COLO668 (cell line): ENCODE data around the gene EMD.
"Not testable (repeated sequence)": the region's sequence is repeated elsewhere in the genome, so short reads cannot be mapped to it uniquely, and the experiment has no call there.

Experiments used
- DNase-seq: peaks from one replicate; lab custom pipeline; 2025; ENCODE audit not compliant: unreplicated experiment; lab: John Stamatoyannopoulos, UW

The EMD gene

DNA sequence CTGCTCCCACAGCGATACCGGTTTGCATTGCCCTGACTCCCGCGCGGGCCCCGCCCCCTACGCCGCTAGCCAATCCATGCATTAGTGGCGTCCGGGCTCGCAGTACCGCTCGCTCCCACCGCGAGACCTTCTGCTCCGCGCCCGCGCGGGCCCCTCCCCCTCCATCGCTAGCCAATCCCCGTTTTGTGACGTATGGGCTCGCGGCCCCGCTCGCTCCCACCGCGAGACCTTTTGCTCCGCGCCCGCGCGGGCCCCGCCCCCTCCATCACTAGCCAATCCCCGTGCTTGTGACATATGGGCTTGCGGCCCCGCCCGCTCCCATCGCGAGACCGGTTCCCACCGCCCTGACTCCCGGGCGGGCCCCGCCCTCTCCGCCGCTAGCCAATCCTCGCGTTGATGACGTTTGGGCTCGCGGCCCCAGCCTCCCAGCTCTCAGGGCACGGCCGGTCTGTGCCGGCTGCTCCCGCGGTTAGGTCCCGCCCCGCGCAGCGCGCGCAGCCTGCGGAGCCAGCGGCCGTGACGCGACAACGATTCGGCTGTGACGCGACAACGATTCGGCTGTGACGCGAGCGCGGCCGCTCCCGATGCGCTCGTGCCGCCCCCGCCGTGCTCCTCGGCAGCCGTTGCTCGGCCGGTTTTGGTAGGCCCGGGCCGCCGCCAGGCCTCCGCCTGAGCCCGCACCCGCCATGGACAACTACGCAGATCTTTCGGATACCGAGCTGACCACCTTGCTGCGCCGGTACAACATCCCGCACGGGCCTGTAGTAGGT, at the start of gene EMD:
Gene EMD (plus strand): TSS at position 497 of the 770 bp plus-strand sequence. CDS start 190 bp downstream, at position 687.
- peak; percentile 100 for DNase-seq

DNA sequence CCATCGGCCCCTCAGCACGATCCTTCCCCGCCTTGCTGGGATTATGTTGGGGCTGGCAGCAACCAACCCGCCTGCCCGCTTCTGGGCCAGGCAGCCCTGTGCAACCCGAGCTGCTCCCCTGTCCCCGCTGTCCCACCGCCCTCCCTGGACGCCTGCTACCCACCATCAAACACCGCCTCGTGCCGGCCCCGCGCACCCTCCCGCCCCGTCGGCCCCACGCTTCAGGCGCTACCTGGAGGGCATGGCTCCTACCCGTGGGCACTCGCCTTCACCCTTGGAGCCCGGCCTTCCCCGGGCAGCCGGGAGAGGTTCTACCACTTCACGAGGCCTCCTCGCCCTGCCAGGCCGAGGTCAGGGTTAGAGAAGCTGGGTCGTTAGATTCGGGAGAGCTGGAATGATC, 46.5 kb upstream of the EMD start:
- no peak for DNase-seq

DNA sequence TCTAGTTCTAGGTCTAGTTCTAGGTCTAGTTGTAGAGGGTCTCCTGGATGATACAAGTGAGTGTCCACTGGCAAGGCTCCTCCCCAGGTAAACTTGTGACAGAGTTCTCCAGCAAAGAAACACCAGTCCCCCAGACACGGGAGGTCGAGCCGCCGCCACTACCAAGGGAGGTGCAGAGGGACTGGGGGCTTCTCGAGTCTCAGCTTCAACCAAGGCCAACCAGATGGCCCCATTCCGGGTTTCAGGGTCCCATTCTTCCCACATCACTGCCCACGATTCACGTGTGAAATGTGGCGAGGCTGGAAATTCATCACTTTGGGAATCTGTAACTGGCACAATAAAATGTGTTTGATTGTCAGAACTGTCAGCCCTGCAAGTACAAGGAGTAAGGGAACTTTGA, 46.0 kb upstream of the EMD start:
- no peak for DNase-seq

DNA sequence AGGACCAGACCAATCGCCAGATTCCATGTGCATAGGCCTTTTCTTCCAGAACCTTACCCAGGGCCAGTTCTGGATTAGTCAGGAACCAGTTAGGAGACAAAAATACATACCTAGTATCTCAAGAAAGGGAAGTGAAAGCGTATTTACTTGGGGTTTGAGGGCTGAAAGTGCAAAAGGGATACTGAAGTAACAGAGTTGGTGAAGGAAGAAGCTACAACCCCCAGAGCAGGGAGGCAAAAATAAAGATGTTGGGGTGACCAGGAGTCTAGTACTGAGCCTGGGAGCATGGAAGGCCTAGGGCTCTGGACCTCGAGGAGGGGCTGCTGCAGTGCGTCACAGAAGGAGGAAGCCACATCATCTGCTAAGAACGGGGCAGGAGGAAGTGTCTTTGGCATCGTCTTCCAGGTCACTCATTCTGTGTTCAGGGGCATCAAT, 45.2 kb upstream of the EMD start:
- DNase-seq = no peak

DNA sequence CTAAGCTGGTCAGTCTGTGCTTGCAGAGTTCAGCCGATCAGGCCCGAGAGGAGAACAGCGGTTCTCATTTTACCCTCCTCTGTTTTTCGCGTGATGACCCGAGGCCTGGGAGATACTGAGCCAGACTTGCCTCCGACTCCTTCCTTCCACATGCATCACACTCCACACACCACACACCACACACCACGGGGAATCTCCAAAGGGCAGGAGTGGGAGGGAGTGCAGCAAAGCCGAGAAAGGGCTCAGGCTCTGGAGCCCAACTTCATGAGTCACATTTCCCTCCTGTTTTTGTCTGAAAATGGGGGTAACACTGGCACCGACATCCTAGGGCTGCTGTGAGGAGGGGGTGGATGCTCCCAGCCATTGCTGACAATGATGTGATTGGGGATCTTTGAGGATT, 44.6 kb upstream of the EMD start:
- no peak for DNase-seq

DNA sequence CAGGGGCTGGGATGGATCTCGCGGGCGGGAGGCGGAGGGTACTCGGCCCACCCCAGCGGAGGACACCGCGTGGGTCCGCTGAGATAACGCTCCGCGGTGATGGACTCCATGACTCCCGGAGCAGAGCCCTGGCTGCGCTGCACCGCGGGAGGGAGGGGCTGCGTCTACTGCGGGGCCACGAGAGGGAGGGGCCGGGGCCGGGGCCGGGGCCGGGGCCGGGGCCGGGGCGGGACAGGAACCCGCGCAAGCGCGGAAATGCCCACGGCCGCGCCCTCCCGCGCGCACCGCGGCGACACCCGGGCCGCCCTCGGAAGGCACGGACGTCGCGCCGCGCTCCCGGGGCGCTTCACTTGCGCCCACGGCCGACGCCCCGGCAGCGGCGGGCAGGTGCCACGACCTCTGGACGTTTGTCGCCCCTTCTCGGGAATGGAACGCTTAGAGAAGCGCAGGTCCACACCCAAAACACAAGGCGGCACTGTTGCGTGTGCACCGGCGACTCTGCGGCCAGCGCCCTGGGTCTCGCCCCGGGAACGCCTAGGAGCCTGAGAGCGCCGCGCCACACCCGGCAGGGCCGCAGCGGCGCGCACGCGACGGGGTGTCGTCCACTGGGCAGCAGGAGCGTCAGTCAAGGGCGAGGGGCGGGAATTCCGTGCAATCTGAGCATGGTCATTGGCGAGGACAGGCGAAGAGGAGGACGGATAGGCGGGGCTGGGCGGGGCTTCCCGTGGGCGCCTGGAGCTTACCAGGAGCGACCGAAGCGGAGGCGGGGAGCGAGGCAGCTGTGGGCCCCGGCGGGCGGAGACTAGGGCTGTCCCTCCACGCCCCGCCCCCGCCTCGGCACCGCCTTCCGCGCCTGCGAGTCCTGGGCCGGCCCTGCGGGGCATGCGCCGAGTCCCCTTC, 37.4 kb upstream of the EMD start:
- not testable (repeated sequence) for DNase-seq

DNA sequence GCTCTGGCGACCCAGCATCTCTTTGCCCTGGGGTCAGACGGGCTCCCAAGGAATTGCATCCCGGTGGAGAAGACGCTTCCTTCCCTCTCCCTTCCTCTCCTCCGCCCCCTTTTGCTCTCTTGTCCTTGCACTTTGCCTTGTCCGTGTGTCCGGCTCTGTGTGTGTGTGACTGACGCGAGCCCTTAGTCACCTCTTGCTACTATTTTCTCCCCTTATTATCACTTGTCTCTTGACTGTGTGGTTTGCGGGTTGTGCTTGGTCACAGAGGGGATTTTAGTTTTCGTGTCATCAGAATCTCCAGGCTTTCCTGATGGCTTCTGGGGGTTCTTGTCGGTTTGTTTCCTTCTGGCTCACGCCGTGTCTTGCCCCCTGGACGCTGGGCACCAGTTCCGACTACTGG, 36.0 kb upstream of the EMD start:
- not testable (repeated sequence) for DNase-seq

DNA sequence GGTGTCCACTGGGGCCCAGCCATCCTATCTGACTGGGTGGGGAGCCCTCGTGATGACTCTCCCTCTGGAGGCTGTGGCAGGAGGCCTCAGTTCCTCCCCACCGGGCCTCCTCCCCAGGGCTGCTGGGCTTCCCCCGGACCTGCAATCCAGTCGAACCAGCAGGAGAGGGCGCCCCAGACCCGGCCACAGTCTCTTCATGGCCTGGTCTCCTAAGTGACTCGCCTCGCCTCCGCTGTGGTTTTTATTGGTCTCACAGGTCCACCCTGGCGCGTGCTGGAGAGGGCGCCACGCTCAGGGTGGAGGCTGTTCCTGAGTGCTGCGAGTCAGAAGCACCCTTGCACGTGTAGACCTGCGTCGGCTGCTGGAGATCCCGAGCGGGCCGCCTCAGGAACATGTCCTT, 35.5 kb upstream of the EMD start:
- not testable (repeated sequence) for DNase-seq

DNA sequence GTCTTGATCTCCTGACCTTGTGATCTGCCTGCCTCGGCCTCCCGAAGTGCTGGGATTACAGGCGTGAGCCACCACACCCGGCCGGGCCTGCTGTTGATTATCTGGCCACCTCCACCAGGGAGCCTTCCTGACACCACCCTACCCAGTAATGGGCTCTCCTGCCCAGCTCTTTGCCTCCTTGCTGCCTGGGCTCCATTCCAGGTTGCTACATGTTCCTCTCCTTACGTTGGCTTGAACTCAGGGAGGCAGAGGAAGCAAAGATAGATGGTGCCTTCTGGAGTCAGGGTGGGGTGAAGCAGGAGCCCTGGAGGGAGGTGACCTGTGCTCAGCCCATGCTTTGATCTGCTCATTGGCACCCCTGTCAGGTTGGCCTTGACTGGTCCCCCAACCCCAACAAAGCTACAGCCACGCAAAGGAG, 31.0 kb upstream of the EMD start:
- DNase-seq = no peak

DNA sequence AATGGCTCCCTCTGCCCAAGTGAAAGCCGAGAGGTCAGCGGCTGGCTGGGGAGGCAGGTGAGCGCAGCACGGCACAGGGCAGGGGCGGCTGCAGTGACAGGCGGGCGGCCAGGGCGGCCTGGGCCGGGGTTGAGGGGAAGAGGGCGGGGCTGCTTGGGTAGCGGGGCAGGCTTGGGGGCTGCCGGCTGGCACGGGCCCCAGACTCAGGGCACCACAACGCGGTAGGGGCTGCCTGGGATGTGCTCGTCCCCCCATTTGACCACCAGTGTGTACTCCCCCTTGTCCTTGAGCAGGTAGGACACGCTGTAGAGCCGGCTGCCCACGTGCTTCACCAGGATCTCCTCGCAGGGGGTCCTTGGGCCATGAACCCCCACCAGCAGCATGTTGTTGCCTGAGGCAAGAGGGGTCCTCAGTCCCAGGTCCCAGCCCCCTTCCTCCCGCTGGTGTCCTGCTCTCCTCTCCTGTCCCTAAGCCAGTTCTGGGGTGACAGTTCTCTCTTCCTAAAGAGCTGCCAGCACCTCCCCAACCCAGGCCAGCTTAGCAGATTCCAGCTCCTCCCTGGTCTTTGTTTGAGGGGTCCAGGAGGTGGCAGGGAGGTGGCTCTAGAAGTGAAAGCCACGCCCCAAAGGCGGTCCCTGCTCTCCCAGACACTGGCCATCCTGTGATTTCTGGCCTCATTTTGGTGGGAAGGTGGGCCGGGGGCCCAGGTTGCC, 30.3 kb upstream of the EMD start:
- DNase-seq = no peak

DNA sequence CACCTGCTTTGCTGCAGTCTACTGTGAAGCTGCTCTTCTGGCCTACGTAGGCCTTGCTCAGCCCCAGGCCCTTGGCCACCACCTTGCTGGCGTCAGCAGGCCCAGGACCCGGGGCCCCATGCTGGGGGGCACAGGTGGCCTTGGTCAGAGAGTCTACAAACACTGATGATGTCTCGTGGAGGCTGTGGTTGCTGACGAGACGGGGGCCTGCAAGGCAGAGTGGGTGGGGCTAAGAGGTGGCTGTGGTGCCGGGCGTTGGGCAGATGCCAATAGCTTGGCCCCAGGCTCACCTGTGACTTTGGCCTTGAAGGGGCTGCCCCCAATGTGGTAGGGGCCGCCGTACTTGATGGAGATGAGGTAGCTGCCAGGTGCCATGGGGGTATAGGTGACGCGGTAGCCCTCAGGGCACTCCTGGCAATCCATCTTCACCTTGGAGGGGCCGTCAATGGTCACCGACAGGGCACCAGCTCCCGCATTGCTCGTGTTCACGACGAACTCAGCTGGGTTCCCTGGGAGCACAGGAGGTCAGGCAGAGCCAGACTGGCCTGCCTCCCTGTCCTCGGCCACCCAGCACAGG, 29.6 kb upstream of the EMD start:
- no peak for DNase-seq

DNA sequence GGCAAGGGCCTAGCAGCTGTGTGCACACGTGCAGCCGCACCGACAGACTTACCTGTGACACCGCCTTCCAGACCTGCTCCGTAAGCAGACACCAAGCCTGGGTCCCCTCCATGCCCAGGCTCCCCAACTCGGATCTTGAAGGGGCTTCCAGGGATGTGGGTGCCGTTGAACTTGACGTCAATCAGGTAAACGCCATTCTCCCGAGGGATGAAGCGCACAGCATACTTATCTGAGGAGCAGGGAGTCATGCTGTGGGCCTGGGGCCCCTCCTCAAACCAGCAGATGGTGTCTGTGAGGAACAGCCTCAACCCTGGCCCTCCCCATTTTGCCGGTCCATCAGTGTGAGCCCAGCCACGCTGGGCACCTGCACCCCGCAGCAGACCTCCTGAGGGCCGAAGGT, 29.1 kb upstream of the EMD start:
- no peak for DNase-seq

DNA sequence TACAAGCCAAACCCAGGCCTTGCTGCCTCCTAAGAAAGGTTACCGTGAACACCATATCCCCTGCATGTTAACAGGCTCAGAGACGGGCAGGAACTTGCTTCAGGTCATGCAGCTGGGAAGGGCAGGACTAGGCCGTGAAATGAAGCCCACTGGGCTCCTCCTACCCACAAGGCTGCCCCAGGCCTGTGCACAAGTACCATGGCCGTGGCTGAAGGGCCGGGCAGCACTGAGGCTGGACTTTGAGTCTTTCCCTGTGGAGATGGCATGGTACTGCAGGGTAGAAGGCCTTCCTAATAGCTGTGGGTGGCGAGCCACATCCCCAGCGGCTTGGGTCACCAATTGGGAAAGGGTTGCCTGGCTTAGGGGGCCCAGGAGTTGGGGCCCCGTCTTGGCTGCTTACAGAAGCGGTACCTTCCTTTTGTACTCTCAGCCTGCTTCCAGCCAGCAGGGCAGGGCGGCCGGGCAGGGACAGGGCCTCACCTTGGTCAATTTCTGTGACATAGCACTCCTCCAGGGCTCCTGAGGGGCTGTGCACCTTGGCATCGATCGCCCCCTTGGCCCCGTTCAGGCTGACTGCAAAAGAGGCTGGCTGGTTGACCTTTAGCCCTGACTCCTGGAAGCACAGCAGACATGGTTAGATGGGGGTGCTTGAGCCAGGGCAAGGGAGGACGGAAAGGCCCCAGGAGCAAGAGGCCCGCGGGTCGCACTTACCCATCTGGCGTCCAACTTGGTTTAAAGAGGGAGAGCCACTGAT, 28.5 kb upstream of the EMD start:
- DNase-seq = no peak

DNA sequence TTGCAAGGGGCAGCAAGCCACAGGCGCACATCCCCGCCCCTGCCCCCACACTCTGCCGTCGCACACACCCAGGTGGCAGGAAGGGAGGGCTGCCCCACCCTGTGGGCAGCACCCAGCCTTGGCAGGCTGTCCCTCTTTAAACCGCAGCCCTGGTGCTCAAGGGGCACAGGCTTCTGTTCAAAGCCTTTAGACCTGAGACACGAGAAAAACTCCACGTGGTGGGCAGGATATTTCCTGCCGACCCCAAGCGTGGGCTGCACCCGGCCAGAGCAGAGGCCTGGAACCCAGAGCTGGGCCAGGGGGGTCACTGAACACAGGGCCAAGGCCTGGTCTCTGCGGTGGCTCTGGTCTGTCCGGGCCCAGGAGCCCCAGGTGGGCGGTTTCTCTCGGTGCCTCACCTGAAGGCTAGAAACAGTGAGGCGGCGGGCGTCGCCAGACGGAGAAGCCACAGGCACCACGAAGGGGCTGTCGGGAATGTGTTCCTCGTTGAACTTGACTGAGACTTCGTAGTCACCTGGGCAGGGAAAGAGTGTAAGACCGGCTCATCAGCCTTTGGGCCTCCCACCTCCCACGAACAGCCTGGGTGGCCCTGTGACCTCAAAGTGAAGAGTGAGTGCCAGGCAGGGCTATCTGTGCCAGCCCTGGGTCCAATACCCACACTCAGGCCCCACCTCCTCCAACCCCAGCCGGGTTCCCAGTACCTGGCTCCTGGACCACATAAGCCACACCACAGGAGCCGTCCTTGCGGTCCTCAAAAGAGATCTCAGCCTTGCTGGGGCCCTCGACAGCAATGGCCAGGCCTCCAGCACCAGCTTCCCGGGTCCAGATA, 27.7 kb upstream of the EMD start:
- no peak for DNase-seq

DNA sequence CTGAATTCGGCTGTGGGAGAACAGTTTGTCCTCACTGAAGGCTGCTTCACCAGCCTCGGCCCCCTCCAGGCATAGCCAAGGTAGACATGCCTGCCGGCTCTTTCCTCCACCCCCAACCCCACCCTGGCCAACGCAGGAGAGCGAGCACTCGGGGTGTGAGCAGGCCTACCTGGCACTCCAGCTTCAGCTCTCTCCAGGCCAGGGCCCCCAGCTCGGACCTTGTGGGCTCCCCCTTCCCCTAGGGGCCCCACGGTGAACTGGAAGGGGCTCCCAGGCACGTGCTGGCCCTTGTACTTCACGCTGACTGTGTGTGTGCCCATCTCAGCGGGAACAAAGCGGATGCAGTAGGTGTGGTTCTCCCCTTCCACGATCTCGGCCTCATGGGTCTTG, 27.1 kb upstream of the EMD start:
- no peak for DNase-seq

DNA sequence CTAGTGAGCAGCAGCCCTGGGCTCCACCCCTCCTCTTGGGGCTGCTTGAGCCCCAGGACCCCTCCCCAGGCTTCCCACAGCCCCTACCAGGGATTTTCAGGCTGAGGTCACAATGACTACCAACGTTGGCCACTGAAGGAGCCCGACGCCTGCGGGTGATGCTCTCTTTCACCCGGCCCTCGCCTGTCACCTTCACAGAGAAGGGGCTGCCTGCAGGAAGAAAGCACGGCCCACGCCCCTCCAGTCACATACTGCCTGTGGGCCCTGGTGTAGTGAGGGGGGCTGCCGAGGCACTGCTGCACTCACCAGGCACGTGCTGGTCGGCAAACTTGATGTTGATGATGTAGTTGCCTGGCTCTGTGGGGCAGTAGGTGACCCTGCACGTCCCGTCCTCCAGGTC, 26.6 kb upstream of the EMD start:
- DNase-seq = no peak

DNA sequence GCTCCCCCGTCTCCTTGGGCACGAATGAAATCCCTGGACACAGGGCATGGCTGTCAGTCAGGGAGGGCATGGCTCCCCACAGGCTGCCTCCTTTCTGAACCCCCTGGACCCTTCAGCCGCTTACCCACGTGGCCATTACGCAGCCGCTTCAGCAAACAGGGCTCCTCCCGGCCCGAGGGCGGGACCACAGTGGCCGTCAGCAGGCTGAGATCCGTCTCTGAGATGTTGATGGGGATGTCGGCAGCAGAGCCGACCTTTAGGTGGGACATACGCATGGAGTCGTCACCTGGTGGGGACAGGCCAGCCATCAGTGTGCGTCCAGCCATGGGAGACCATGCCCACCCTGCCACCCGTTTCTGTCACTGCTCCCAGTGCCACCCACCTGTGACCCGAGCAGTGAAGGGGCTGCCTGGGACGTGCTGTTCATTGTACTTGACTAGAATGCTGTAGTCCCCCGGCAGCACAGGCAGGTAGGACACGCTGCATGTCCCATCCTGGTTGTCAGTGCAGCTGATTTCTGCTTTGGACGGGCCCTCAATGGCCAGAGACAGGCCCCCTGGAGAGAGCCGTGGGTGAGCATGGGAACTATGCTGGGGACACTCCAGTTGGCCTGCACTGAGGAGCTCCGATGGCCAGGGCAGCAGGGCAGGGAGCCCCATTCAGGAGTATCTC, 25.8 kb upstream of the EMD start:
- no peak for DNase-seq

DNA sequence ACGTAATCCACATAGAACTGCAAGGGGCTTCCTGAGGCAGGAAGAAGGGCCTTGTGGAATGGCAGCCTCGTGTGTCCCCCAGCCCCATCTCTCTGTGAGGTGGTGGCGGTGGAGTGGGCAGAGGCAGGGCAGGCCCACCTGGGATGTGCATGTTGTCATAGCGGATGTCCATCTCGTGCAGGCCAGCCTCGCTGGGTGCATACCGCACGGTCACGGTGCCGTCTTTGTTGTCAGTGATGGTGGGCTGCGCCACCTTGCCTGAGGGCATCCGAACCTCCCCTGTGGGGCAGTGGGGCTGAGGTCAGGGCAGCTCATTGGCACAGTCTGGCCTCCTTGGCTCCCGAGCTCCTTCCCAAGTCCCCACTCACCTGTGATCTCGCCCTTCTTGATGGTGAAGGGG, 25.1 kb upstream of the EMD start:
- no peak for DNase-seq

DNA sequence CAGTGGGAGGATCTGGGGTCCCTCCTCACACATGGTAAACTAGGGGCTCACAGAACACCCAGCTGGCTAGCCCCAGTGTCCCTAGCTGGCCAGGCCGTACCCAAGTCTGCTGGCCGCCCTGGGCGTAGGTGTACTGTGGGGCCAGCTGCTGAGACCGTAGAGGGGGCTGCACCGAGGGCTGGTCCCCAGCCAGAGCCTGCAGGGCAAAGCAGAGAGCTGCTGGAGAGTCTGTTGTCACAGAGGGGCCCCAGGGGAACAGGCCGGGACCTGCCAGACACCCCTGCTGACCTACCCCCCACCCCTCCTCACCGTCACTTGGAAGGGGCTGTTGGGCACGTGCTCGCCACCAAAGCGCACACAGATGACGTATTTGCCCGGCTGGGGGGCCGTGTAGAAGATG, 24.6 kb upstream of the EMD start:
- DNase-seq = no peak
